ENCODE results near the gene MRPL24.

Gene MRPL24

GRCh38 chr1:156689953-156690674 is 50.8 kb downstream of the MRPL24 start:
- DNase-seq, result no peak

- DNase-seq, result peak; percentile 80
These were observed 51.6 kb downstream of the MRPL24 start for GRCh38 chr1:156689035-156689952.

Measured in 8988T (cell line).